WI38 (cell line): ENCODE data around the gene SMCO2.

Experiments used
- H3K4me3 ChIP-seq: 2 replicates; pipeline ENCODE4 v1.5.1; 2011; ENCODE audit warnings: low read depth, mild to moderate bottlenecking, control low read depth, low read length
- CTCF ChIP-seq: IDR thresholded peaks from 2 replicates; pipeline ENCODE4 v1.5.1; 2012; ENCODE audit warnings: low read depth, mild to moderate bottlenecking, control low read depth, low read length

The SMCO2 gene

GRCh38 chr12:27453421-27453820 lies 6.9 kb downstream of the SMCO2 start:
- no peak for TF ChIP-seq CTCF
- H3K4me3 ChIP-seq, result no peak overlapping the region

GRCh38 chr12:27455589-27455988 lies 9.1 kb downstream of the SMCO2 start:
- TF ChIP-seq CTCF, result no peak
- H3K4me3 ChIP-seq, result no peak overlapping the region

DNA sequence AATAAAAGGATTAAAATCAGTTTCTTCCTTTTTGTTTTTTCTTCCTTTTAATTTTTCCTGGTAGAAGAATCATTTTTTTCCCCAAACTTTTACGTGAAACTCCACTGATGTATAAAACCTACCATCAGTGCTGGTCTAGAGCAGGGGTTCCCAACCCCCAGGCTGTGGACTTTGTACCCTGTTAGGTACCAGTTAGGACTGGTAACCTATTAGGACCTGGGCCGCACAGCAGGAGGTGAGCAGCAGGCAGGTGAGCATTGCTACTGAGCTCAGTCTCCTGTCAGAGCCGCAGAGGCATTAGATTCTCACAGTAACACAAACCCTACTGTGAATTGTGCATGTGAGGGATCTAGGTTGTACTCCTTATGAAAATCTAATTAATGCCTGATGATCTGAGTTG lies 10.1 kb downstream of the SMCO2 start:
- no peak for TF ChIP-seq CTCF
- H3K4me3 ChIP-seq, result no peak overlapping the region

DNA sequence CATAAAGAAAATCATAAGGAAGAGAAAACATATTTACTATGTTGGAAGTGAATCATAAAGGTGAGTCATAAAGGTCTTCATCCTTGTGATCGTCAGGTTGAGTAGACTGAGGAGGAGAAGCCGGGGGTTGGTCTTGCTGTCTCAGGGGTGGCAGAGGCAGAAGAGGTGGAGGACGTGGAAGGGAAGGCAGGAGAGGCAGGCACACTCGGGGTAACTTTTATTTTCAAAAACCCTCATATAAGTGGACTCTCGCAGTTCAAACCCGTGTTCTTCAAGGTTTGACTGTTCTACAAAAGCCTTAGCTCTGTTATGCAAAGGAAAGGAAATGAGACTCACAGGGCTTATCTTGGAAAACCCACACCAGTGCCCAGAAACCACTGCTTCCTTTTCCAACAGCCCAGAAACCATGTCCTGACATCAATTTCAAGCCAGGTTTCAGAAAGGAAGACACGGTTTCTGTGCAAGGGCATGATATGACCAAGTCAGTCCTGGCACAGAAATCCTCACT lies 14.0 kb downstream of the SMCO2 start:
- no peak overlapping the region for H3K4me3 ChIP-seq
- TF ChIP-seq CTCF, result no peak

DNA sequence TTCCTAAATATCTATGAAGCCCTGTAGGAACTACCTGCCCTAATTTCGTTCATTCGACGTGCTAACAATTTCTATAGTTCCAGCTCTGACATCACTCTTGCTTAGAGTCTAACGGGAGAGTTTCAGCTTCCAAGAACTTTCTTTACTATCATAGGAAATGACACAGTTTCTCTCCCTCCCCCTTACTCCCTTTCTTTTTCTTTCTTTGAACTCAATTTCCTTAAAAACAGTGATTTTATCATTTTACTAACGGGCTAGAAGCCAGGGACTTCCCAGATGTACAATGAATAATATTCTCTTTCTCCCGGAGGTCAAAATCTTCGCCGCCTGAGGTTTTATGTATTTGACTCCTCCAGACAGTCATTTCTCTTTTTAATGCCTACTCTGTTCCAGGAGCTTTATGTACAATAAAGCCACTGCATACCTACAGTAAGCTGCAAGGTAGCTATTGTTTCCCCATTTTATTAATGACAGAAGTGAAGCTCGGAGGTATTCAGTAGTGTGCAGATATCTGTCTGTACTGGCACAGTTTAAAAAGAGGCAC lies 15.7 kb downstream of the SMCO2 start:
- no peak for TF ChIP-seq CTCF
- H3K4me3 ChIP-seq, result no peak overlapping the region

DNA sequence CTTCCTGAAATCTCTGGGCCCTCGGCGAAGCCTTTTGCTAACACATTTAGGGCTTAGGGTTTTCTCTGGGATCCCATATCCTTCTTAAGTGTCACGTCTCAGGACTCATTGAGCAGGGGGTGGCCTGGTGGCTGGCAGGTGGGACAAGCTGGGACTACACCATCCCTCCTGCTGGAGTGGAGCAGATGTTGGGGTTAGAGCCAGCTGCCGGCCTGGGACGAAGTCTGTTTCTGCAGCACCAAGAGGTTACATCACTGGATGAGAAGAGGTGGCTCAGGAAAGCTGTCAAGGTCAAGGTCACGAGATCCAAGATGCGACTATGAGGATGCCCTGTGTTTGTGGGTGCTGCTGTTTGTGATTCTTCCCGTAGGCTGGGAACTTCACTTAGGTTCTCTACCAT lies 16.3 kb downstream of the SMCO2 start:
- no peak for TF ChIP-seq CTCF
- H3K4me3 ChIP-seq, result no peak overlapping the region

DNA sequence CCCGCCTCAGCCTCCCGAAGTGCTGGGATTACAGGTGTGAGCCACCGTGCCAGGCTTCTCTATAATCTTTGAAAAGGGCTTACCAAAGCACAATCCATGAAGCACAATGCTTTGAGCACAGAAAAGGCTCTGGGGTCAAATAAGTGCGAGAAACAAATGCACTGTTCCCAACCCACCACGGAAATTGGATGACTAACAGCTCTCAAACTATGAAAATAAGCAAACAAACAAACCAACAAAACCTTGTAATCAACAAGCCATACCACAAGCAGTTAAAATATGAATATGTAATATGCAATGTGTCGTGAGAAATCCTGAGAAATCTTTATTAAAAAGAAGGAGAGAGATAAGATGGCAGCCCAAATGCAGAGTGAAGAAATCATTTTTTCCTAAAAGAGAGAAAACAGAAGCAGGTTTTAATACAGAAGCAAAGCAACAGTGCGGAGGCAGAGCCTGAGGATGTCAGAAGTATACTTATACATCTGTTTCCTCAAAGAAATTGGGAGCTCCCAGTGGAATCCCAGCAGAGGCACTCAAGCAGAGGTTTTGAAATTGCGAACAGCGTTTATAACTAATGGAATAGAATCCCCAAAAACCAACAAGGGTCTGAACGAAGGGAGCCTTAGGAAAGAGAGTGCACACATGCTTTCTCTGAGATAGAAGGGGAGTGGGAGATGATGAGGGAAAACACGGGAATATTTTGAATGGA lies 17.1 kb downstream of the SMCO2 start:
- TF ChIP-seq CTCF, result no peak
- H3K4me3 ChIP-seq, result no peak overlapping the region
